Measurements from ENCODE around the gene ZZZ3.
"Not testable (repeated sequence)": the region's sequence is repeated elsewhere in the genome, so short reads cannot be mapped to it uniquely, and the experiment has no call there.

ZZZ3 gene

DNA sequence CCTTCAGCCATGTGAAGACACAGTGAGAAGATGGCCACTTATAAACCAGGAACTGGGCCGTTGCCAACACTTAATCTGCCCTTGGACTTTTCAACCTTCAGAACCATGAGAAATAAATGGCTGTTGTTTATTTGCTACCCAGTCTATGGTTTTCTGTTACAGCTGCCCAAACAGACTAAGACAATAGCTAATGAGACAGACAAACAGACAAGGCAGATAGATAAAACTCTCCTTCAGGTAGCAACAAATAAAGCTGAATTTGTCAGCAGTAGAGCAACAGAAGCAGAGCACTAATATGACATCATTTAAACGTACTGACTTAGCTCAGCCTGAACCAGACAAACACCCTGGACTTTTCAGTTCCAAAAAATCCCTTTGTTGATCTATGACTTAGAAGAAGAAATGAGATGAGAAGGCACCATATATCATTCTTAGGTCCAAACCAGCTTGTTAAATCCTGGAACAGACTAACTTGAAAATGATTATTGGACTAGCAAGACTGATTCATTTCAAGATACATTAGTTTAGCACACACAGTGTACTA, 27.0 kb downstream of the ZZZ3 start:
- peaks cover 9 to 33% of the 10 kb centered on the region in 2 donors for H3K4me1 Mint-ChIP-seq
- peaks cover 0 to 3% of the 10 kb centered on the region in 2 donors for H3K9me3 Mint-ChIP-seq
- no peak for DNase-seq
- H3K4me3 Mint-ChIP-seq = no peak overlapping the region
- ATAC-seq (replicated peaks) = peak in 1 of 2 donors; percentile 33
- H3K27me3 Mint-ChIP-seq = no peaks in the 10 kb centered on the region
- H3K36me3 Mint-ChIP-seq = peaks cover 26 to 33% of the 10 kb centered on the region in 2 donors
- no peak overlapping the region for H3K27ac Mint-ChIP-seq

DNA sequence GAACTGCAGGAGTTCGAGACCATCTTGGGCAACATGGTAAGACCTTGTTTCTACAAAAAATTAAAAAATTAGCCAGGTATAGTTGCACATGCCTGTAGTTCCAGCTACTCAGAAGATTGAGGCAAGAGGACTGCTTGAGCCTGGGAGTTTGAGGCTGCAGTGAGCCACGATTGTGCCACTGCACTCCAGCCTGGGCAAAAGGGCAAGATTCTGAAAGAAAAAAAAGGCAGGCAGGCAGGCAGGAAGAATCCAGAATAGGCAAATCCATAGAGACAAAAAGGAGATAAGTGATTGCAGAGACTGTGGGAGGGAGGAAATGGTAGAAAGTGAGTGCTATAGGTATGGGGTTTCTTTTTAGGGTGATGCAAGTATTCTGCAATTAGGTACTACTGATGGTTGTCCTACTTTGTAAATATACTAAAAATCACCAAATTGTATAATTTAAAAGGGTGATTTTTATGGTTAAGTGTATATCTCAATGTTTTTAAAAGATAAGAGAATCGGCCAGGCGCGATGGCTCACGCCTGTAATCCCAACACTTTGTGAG, 29.4 kb downstream of the ZZZ3 start:
- peaks cover 7 to 28% of the 10 kb centered on the region in 2 donors for H3K4me1 Mint-ChIP-seq
- DNase-seq = no peak
- H3K27me3 Mint-ChIP-seq = no peaks in the 10 kb centered on the region
- no peak overlapping the region for H3K4me3 Mint-ChIP-seq
- peaks cover 41 to 49% of the 10 kb centered on the region in 2 donors for H3K36me3 Mint-ChIP-seq
- peaks cover 9 to 11% of the 10 kb centered on the region in 2 donors for H3K9me3 Mint-ChIP-seq
- H3K27ac Mint-ChIP-seq = no peak overlapping the region
- no peak for ATAC-seq (replicated peaks)

DNA sequence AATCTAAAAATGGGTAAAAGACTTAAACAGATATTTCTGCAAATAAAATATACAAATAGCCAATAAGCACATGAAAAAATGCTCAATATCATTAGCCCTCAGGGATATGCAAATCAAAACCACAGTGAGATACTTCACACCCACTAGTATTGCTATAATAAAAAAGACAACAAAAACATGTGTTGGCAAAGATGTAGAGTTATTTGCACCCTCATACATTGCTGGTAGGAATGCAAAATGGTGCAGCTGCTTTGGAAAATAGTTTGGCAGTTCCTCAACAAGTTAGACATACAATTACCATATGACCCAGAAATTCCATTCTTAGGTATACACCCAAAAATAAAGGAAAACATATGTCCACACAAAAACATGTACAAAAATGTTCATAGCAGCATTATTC, 30.2 kb downstream of the ZZZ3 start:
- no peak overlapping the region for H3K27ac Mint-ChIP-seq
- peaks cover 41 to 47% of the 10 kb centered on the region in 2 donors for H3K36me3 Mint-ChIP-seq
- H3K4me1 Mint-ChIP-seq = peaks cover 7 to 28% of the 10 kb centered on the region in 2 donors
- H3K4me3 Mint-ChIP-seq = no peak overlapping the region
- H3K27me3 Mint-ChIP-seq = no peaks in the 10 kb centered on the region
- DNase-seq (no peak), ATAC-seq (replicated peaks) (no peak)
- H3K9me3 Mint-ChIP-seq = peaks cover 9 to 11% of the 10 kb centered on the region in 2 donors

DNA sequence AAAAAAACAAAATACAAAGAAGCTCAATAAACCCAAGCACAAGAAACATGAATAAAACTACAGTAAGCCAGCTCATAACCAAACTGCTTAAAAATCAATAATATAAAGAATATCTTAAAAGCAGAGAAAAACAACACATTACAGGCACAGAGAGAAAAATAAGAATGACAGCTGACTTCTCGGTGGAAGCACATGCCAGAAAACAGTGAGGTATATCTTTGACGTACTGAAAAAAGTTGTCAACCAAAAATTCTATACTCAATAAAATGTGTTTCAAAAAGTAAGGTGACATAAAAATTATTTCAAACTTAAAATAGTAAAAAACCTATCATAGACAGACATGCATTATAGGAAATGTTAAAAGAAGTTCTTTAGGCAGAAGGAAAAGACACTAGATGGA, 33.3 kb downstream of the ZZZ3 start:
- DNase-seq (no peak), ATAC-seq (replicated peaks) (no peak)
- Mint-ChIP-seq H3K27me3 (no peaks in the 10 kb centered on the region), H3K36me3 (peaks cover 49 to 61% of the 10 kb centered on the region in 2 donors), H3K27ac (no peak overlapping the region), H3K4me3 (no peak overlapping the region), H3K9me3 (peaks cover 9% of the 10 kb centered on the region in 2 donors), H3K4me1 (peaks cover 7 to 19% of the 10 kb centered on the region in 2 donors)

DNA sequence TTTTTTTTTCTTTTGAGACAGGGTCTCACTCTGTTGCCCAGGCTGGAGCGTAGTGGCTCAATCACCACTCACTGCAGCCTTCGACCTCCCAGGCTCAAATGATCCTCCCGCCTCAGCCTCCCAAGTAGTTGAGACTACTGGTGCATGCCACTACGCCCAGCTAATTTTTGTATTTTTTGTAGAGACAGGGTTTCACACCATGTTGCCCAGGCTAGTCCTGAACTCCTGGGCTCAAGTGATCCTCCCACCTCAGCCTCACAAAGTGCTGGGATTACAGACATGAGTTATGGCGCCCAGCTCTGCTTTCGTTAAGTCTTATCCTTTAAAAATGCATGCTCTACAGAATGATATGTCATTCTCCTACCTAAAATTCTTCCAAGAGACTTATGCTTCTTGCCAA, 36.2 kb downstream of the ZZZ3 start:
- not testable (repeated sequence) for H3K9me3 Mint-ChIP-seq; H3K4me1 Mint-ChIP-seq; ATAC-seq (replicated peaks); DNase-seq; H3K4me3 Mint-ChIP-seq; H3K27me3 Mint-ChIP-seq; H3K27ac Mint-ChIP-seq
- H3K36me3 Mint-ChIP-seq = peaks cover 35 to 50% of the 10 kb centered on the region in 2 donors

DNA sequence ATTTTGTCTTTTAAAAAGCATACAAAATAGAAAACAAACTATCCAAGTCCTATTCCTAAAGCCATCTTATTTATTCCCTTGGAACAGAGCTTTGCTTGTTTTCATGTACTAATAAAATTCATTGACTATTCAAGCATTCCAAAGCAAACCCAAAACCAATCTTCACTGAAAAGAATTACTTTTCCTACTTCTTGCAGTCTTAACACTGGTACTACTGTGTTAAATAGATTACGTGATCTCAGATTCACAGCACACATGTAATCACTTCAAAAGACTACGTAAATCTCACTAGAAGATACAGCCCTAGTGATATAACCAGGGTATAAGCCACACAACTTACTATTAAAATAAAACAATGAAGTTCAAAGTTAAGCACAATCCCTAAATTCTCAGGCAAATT, 39.0 kb downstream of the ZZZ3 start:
- Mint-ChIP-seq H3K9me3 (peaks cover 2% of the 10 kb centered on the region in 2 donors), H3K27ac (no peak overlapping the region), H3K36me3 (peaks cover 26 to 35% of the 10 kb centered on the region in 2 donors), H3K4me1 (peaks cover 0 to 6% of the 10 kb centered on the region in 2 donors), H3K27me3 (no peaks in the 10 kb centered on the region), H3K4me3 (no peak overlapping the region)
- DNase-seq (no peak), ATAC-seq (replicated peaks) (no peak)

DNA sequence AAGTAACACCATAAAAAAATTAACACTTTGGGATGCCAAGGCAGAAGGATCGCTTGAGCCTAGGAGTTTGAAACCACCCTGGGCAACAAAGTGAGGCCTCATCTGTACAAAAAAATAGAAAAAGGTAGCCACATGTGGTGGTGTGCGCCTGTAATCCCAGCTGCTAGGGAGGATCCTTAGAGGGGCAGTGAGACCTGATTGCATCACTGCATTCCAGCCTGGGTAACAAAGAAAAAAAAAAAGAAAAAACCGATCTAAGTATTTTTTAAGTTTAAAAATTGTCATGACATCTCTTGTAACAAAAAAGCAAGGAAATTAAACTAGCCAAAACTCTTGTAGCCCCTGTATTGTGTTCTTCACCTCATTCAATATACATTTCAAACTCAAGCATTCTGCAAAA, 39.5 kb downstream of the ZZZ3 start:
- Mint-ChIP-seq H3K4me3 (no peak overlapping the region), H3K27me3 (no peaks in the 10 kb centered on the region), H3K4me1 (peaks cover 0 to 9% of the 10 kb centered on the region in 2 donors), H3K36me3 (peaks cover 25 to 36% of the 10 kb centered on the region in 2 donors), H3K27ac (no peak overlapping the region), H3K9me3 (no peaks in the 10 kb centered on the region)
- no peak for DNase-seq
- no peak for ATAC-seq (replicated peaks)

DNA sequence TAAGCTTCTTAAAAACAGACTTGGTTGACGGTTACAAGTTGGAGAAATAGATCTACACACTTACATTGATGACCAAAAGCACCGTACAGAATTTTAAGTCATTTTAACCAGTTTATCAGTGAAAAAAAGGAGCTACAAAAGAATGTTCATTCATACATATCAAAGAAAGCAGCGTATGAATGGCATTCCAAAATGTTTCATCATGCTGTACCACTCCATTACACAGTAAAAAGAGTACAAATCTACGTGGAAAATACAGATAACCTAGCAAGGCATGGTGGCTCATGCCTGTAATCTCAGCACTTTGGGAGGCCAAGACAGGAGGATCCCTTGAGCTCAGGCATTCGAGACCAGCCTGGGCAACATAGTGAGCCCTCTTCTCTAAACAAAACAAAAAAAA, 40.3 kb downstream of the ZZZ3 start:
- no peaks in the 10 kb centered on the region for H3K27me3 Mint-ChIP-seq
- H3K27ac Mint-ChIP-seq = no peak overlapping the region
- DNase-seq (no peak), ATAC-seq (replicated peaks) (no peak)
- H3K36me3 Mint-ChIP-seq = peaks cover 25 to 36% of the 10 kb centered on the region in 2 donors
- H3K9me3 Mint-ChIP-seq = no peaks in the 10 kb centered on the region
- no peak overlapping the region for H3K4me3 Mint-ChIP-seq
- H3K4me1 Mint-ChIP-seq = peaks cover 0 to 9% of the 10 kb centered on the region in 2 donors

DNA sequence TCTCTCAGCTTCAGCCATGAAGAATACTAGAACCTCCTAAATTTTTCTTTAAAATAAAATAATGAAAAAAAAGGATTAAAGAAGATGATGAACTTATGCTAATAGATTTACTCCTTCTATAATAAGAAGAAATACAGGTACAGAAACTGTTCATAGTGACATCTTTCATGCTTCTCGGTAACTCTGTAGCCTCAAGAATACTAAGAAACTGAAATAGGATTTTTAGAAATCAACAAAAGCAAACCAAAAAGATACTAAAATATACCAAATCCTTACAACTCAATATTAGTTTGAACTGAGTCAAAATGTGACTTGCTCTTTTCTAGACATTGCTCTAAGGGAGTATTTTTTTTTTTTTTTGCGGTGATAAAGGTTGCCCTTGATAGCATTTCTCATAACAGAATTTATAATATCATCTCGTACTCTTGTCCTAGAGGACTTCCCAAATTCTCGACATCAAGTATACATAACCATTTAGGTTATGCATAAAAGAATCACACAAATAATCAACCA, 42.8 kb downstream of the ZZZ3 start:
- H3K27me3 Mint-ChIP-seq = no peaks in the 10 kb centered on the region

DNA sequence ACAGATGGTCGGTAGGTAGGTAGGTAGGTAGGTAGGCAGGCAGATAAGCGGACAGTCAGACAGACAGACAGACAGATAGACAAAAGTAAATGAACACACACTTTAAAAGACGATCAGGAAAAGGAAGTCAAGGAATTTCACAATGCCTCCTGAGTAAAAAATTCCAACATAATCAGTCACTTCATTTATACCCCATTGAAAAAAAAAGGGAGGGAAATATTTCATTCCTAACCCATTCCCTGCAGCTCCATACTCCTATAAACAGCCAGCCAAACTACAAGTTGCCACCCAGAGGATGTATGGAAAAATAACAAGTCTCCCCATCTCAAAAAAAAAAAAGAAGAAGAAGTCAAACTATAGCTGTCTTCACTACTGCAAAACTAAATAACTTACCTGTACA, 43.4 kb downstream of the ZZZ3 start:
- DNase-seq = no peak
- H3K4me3 Mint-ChIP-seq = no peak overlapping the region
- peaks cover 23 to 25% of the 10 kb centered on the region in 2 donors for H3K36me3 Mint-ChIP-seq
- no peaks in the 10 kb centered on the region for H3K9me3 Mint-ChIP-seq
- no peaks in the 10 kb centered on the region for H3K27me3 Mint-ChIP-seq
- peaks cover 0 to 4% of the 10 kb centered on the region in 2 donors for H3K4me1 Mint-ChIP-seq
- H3K27ac Mint-ChIP-seq = peak overlapping the region; percentile 42
- no peak for ATAC-seq (replicated peaks)

More for the DNA sequence above, 42.8 kb downstream of the ZZZ3 start:
- H3K27ac Mint-ChIP-seq = peak overlapping the region; percentile 42
- no peaks in the 10 kb centered on the region for H3K9me3 Mint-ChIP-seq
- no peak for DNase-seq
- no peak overlapping the region for H3K4me3 Mint-ChIP-seq
- ATAC-seq (replicated peaks) = no peak
- H3K36me3 Mint-ChIP-seq = peaks cover 18 to 21% of the 10 kb centered on the region in 2 donors
- peaks cover 0 to 4% of the 10 kb centered on the region in 2 donors for H3K4me1 Mint-ChIP-seq

DNA sequence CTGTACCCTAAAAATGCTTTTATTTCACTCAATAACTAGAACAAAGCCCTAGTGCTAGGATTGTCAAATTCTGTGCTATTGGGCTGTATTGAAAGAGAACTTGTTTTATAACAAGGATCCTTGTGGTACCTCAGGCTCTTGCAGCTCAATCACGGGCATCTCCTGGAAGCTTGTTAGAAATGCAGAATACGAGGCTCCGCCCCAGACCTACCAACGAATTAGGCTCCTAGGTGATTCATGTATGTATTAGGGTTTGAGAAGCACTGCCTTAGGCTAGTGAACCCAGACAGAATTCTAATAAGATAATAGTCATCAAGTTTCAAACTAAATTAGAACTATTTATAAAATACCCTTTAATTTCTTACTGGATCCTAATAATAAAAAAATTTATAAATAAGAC, 45.6 kb downstream of the ZZZ3 start:
- peaks cover 0 to 6% of the 10 kb centered on the region in 2 donors for H3K4me1 Mint-ChIP-seq
- H3K36me3 Mint-ChIP-seq = peaks cover 36 to 41% of the 10 kb centered on the region in 2 donors
- H3K27ac Mint-ChIP-seq = no peak overlapping the region
- H3K4me3 Mint-ChIP-seq = no peak overlapping the region
- no peaks in the 10 kb centered on the region for H3K27me3 Mint-ChIP-seq
- ATAC-seq (replicated peaks) = no peak
- no peak for DNase-seq
- no peaks in the 10 kb centered on the region for H3K9me3 Mint-ChIP-seq
